HepG2 (cell line): Measurements from ENCODE around the gene TMEM134. TPM values are rescaled to one million over a fixed set of nuclear protein-coding genes. Genes with fewer than 3 reads are reported as not detected.
A peak's percentile ranks its signal among the peaks of the same experiment; 100 is the strongest.

Experiments used
- ASH2L ChIP-seq: fragments of 300-600, 200-600 bp; sonication (generic); IDR thresholded peaks from 2 replicates; pipeline ENCODE4 v1.7.0; 2017; ENCODE audit warnings: low read depth, mild to moderate bottlenecking, moderate library complexity, mixed read lengths, low read length; ENCODE audit not compliant: insufficient read length
- ATAD3A ChIP-seq: sonication (generic); formaldehyde crosslinking; IDR thresholded peaks from 2 replicates; pipeline ENCODE4 v1.4.0; 2020; ENCODE audit warnings: missing genetic modification reagents
- ATF1 ChIP-seq: IDR thresholded peaks from 2 replicates; pipeline ENCODE4 v1.6.1; 2016; ENCODE audit warnings: mild to moderate bottlenecking, control low read depth
- BORCS8-MEF2B ChIP-seq: sonication (generic); formaldehyde crosslinking; IDR thresholded peaks from 2 replicates; pipeline ENCODE4 v1.8.0; 2022; ENCODE audit warnings: mild to moderate bottlenecking, missing genetic modification reagents
- CENPT ChIP-seq: sonication (generic); formaldehyde crosslinking; IDR thresholded peaks from 2 replicates; pipeline ENCODE4 v1.8.0; 2022; ENCODE audit warnings: low read depth, mild to moderate bottlenecking, moderate library complexity, missing genetic modification reagents
- GABPB1 ChIP-seq: IDR thresholded peaks from 2 replicates; pipeline ENCODE4 v1.6.1; 2016; ENCODE audit warnings: mild to moderate bottlenecking, missing genetic modification reagents, moderate library complexity, missing compliant biosample characterization
- NR2F2 ChIP-seq: IDR thresholded peaks from 2 replicates; pipeline ENCODE4 v1.6.1; 2012; ENCODE audit warnings: low read depth, inconsistent platforms, borderline replicate concordance
- PHF20 ChIP-seq: sonication (generic); formaldehyde crosslinking; IDR thresholded peaks from 2 replicates; pipeline ENCODE4 v1.5.0; 2020; ENCODE audit warnings: mild to moderate bottlenecking, missing genetic modification reagents
- THAP11 ChIP-seq: IDR thresholded peaks from 2 replicates; pipeline ENCODE4 v1.6.1; 2016; ENCODE audit warnings: missing biosample characterization, missing genetic modification reagents
- ZNF180 ChIP-seq: sonication (generic); formaldehyde crosslinking; IDR thresholded peaks from 2 replicates; pipeline ENCODE4 v1.4.0; 2020; ENCODE audit warnings: low read depth, missing genetic modification reagents, borderline replicate concordance
- ZNF224 ChIP-seq: sonication (generic); formaldehyde crosslinking; IDR thresholded peaks from 2 replicates; pipeline ENCODE4 v1.5.0; 2020; ENCODE audit warnings: mild to moderate bottlenecking, missing genetic modification reagents
- ZNF264 ChIP-seq: sonication (generic); formaldehyde crosslinking; IDR thresholded peaks from 2 replicates; pipeline ENCODE4 v1.4.0; 2020; ENCODE audit warnings: missing genetic modification reagents
- ZNF350 ChIP-seq: sonication (generic); formaldehyde crosslinking; IDR thresholded peaks from 2 replicates; pipeline ENCODE4 v1.4.0; 2020; ENCODE audit warnings: mild to moderate bottlenecking, low read depth, missing genetic modification reagents, borderline replicate concordance
- polyA plus RNA-seq, 8 experiments: library from polyadenylated mRNA; depleted of rRNA in 3 of 8; stranded (reverse) in 7 of 8; unstranded in 1 of 8; fragments of >200 nt; fragmentation: Illumina TruSeq in 4 of 8; extraction: Trizol in 4 of 8; gene quantifications; 2 replicates each; pipeline versions ENCODE4 v1.2.1 to v1.2.3, GENCODE V29; 2011 to 2016; ENCODE audit warnings: low read depth in 4 of 8, missing spikeins in 1 of 8, mixed read lengths in 1 of 8; ENCODE audit not compliant: insufficient read depth in 1 of 8
- total RNA-seq, 5 experiments: library from RNA; depleted of rRNA; stranded (reverse); fragments of >200 nt; fragmentation: Illumina TruSeq; extraction: Trizol; gene quantifications; 2 replicates each; pipeline ENCODE4 v1.2.3, GENCODE V29; 2016; ENCODE audit warnings: low read depth in 1 of 5
- TF ChIP-seq, protein P1 (sequence below): sonication (generic); formaldehyde crosslinking; IDR thresholded peaks from 2 replicates; pipeline ENCODE4 v1.5.1; 2020; ENCODE audit warnings: missing genetic modification reagents, mild to moderate bottlenecking, borderline replicate concordance
- TF ChIP-seq, protein P2 (sequence below): sonication (generic); formaldehyde crosslinking; IDR thresholded peaks from 2 replicates; pipeline ENCODE4 v1.5.1; 2020; ENCODE audit warnings: missing genetic modification reagents, mild to moderate bottlenecking, borderline replicate concordance
- TF ChIP-seq, protein P3 (sequence below), 2 experiments: sonication (generic) in 1 of 2; formaldehyde crosslinking in 1 of 2; IDR thresholded peaks; 2 replicates each; pipeline versions ENCODE4 v1.6.1 to v1.9.0; 2014 to 2022; ENCODE audit warnings: antibody characterized with exemption in 1 of 2, borderline replicate concordance in 1 of 2, inconsistent platforms in 1 of 2, low read depth in 1 of 2, missing genetic modification reagents in 1 of 2
- TF ChIP-seq, protein P4 (sequence below): sonication (generic); formaldehyde crosslinking; IDR thresholded peaks from 2 replicates; pipeline ENCODE4 v1.9.0; 2021; ENCODE audit warnings: missing genetic modification reagents, borderline replicate concordance

Gene TMEM134
- total and polyA plus RNA-seq, 2 of the 13 experiments (the other 11 are each of a cell fraction or from before 2014, with no cell fraction given), result 6.9 to 26.9 TPM

DNA sequence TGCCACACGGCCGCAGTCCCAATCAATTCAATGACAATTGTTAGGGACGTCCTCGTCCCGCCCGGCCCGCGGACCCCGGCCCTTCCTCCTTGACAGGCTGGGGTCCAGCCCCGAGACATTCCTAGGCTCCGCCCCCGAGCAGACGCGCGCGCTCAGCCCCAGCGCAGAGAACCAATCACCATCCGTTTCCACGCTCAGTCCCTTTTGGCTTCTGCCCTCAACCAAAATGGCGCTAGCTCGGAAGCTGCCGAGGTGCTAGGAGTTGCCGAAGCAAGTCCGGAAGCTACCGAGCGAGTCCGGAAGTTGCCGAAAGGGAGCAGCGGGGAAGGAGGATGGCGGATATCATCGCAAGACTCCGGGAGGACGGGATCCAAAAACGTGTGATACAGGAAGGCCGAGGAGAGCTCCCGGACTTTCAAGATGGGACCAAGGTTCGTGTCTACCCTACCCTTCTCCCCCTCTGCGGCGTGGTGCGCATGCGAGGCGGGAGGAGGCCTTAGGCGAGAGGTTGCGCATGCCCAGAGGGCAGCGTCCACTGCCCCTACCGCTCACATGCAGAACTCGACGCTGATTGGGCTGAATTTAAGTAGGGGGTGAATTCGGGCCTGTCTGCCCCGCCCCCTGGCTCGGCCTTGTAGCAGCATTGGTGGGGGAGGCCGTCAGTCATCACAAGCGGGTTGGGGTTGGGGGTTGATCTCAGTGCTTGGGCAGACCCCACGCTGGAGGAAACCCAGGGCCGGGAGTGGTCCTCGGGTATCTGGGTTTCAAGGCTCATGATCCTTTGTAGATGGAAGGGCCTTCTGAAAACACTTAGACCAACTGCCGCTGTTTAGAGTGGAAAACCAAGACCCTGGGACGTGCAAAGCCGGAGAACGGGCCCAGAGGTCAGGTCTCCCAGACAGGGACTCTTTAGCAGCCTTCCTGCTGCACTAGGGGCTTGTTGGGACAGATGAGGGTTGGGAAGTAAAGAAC is 14.1 kb upstream of the TMEM134 start, which contains the start of gene AIP (continued):
- TF ChIP-seq ASH2L (peak; percentile 59), THAP11 (CRISPR knock-in tag) (peak; percentile 90), CENPT (CRISPR knock-in tag) (peak; percentile 95), PHF20 (CRISPR knock-in tag) (peak; percentile 73), ZNF224 (CRISPR knock-in tag) (peak; percentile 87), ZNF180 (CRISPR knock-in tag) (no peak), ATF1 (CRISPR knock-in tag) (peak; percentile 82), NR2F2 (no peak; the same call in 1 of the 2 replicates), GABPB1 (CRISPR knock-in tag) (peak; percentile 89), BORCS8-MEF2B (peak; percentile 100), ZNF264 (peak; percentile 90; the same call in 1 of the 2 replicates), ATAD3A (CRISPR knock-in tag) (peak; percentile 73; the same call in 1 of the 2 replicates), ZNF350 (peak; percentile 93)
- TF ChIP-seq, protein P1, sequence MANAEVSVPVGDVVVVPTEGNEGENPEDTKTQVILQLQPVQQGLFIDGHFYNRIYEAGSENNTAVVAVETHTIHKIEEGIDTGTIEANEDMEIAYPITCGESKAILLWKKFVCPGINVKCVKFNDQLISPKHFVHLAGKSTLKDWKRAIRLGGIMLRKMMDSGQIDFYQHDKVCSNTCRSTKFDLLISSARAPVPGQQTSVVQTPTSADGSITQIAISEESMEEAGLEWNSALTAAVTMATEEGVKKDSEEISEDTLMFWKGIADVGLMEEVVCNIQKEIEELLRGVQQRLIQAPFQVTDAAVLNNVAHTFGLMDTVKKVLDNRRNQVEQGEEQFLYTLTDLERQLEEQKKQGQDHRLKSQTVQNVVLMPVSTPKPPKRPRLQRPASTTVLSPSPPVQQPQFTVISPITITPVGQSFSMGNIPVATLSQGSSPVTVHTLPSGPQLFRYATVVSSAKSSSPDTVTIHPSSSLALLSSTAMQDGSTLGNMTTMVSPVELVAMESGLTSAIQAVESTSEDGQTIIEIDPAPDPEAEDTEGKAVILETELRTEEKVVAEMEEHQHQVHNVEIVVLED (CRISPR knock-in tag), result peak; percentile 80
- TF ChIP-seq, protein P2, sequence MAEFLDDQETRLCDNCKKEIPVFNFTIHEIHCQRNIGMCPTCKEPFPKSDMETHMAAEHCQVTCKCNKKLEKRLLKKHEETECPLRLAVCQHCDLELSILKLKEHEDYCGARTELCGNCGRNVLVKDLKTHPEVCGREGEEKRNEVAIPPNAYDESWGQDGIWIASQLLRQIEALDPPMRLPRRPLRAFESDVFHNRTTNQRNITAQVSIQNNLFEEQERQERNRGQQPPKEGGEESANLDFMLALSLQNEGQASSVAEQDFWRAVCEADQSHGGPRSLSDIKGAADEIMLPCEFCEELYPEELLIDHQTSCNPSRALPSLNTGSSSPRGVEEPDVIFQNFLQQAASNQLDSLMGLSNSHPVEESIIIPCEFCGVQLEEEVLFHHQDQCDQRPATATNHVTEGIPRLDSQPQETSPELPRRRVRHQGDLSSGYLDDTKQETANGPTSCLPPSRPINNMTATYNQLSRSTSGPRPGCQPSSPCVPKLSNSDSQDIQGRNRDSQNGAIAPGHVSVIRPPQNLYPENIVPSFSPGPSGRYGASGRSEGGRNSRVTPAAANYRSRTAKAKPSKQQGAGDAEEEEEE (CRISPR knock-in tag), result no peak
- TF ChIP-seq, protein P3, sequence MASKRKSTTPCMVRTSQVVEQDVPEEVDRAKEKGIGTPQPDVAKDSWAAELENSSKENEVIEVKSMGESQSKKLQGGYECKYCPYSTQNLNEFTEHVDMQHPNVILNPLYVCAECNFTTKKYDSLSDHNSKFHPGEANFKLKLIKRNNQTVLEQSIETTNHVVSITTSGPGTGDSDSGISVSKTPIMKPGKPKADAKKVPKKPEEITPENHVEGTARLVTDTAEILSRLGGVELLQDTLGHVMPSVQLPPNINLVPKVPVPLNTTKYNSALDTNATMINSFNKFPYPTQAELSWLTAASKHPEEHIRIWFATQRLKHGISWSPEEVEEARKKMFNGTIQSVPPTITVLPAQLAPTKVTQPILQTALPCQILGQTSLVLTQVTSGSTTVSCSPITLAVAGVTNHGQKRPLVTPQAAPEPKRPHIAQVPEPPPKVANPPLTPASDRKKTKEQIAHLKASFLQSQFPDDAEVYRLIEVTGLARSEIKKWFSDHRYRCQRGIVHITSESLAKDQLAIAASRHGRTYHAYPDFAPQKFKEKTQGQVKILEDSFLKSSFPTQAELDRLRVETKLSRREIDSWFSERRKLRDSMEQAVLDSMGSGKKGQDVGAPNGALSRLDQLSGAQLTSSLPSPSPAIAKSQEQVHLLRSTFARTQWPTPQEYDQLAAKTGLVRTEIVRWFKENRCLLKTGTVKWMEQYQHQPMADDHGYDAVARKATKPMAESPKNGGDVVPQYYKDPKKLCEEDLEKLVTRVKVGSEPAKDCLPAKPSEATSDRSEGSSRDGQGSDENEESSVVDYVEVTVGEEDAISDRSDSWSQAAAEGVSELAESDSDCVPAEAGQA (IDR thresholded peaks at IDR 0.05; ENCODE audit: low read depth), result peak; percentile 93
- TF ChIP-seq, protein P3 (CRISPR knock-in tag; IDR thresholded peaks at IDR 0.05; ENCODE audit: borderline replicate concordance), result no peak
- TF ChIP-seq, protein P4, sequence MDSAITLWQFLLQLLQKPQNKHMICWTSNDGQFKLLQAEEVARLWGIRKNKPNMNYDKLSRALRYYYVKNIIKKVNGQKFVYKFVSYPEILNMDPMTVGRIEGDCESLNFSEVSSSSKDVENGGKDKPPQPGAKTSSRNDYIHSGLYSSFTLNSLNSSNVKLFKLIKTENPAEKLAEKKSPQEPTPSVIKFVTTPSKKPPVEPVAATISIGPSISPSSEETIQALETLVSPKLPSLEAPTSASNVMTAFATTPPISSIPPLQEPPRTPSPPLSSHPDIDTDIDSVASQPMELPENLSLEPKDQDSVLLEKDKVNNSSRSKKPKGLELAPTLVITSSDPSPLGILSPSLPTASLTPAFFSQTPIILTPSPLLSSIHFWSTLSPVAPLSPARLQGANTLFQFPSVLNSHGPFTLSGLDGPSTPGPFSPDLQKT, result no peak; the same call in 1 of the 2 replicates
